PC-3 (cell line): Measurements from ENCODE around the gene KCNAB3. TPM values are rescaled to one million over a fixed set of nuclear protein-coding genes. Genes with fewer than 3 reads are reported as not detected.

ENCODE experiments used
- ATAC-seq: fragments of 200-7000 bp; cut with Tn5 transposase; 2 replicates; pipeline ENCODE4 v1.9.1; 2020; ENCODE audit warnings: mild to moderate bottlenecking, moderate library complexity
- BruUV-seq: library from RNA; stranded (reverse); fragments of 400-500 nt; replicated peaks from 2 replicates; lab custom pipeline; 2021; lab: Mats Ljungman, UMichigan
- CTCF ChIA-PET: fragments of 300-600 bp; sonication (Branson Sonifier 250); formaldehyde crosslinking; loops from one replicate; lab custom pipeline; 2022; ENCODE audit warnings: antibody characterized with exemption; lab: Charles Lee
- POLR2A ChIA-PET: fragments of 300-600 bp; sonication (Branson Sonifier 250); formaldehyde crosslinking; loops from one replicate; lab custom pipeline; 2022; ENCODE audit warnings: antibody characterized with exemption; ENCODE audit not compliant: unreplicated experiment; lab: Charles Lee
- DNase-seq: peaks from one replicate; pipeline ENCODE4 v3.0.0-alpha.2; 2015
- H2AFZ ChIP-seq: fragments of 300-600 bp; sonication (generic); 2 replicates; pipeline ENCODE4 v1.6.0; 2016; ENCODE audit warnings: antibody characterized with exemption, low read length
- H3F3A ChIP-seq: fragments of 300-600 bp; sonication (generic); one replicate; pipeline ENCODE4 v1.6.0; 2017; ENCODE audit warnings: antibody characterized with exemption, low read length, control low read depth, mild to moderate bottlenecking; ENCODE audit not compliant: unreplicated experiment
- H3K27ac ChIP-seq: fragments of 300-600 bp; sonication (generic); 2 replicates; pipeline ENCODE4 v1.5.1; 2016; ENCODE audit warnings: mild to moderate bottlenecking, low read length
- H3K27me3 ChIP-seq: fragments of 300-600 bp; sonication (generic); 2 replicates; pipeline ENCODE4 v1.6.1; 2016; ENCODE audit warnings: low read length, mixed read lengths
- H3K36me3 ChIP-seq: fragments of 300-600 bp; sonication (generic); 2 replicates; pipeline ENCODE4 v1.6.1; 2016; ENCODE audit warnings: low read depth, mixed run types, low read length, mixed read lengths
- H3K4me1 ChIP-seq: fragments of 300-600 bp; sonication (generic); 2 replicates; pipeline ENCODE4 v1.5.1; 2016; ENCODE audit warnings: low read length; ENCODE audit not compliant: insufficient read depth
- H3K4me2 ChIP-seq: fragments of 300-600 bp; sonication (generic); 2 replicates; pipeline ENCODE4 v1.6.0; 2016; ENCODE audit warnings: low read length
- H3K4me3 ChIP-seq: fragments of 300-600 bp; sonication (generic); 2 replicates; pipeline ENCODE4 v1.5.1; 2016; ENCODE audit warnings: mild to moderate bottlenecking, low read length, mixed read lengths
- H3K79me2 ChIP-seq: fragments of 300-600 bp; sonication (generic); 2 replicates; pipeline ENCODE4 v1.6.1; 2017; ENCODE audit warnings: low read length, mixed read lengths
- H3K9ac ChIP-seq: fragments of 300-600 bp; sonication (generic); 2 replicates; pipeline ENCODE4 v1.6.0; 2016; ENCODE audit warnings: mild to moderate bottlenecking, low read length
- H3K9me2 ChIP-seq: fragments of 300-600 bp; sonication (generic); replicated peaks from 2 replicates; pipeline ENCODE4 v1.6.1; 2016; ENCODE audit warnings: mixed run types, low read length, mixed read lengths
- H3K9me3 ChIP-seq: fragments of 300-600 bp; sonication (generic); 2 replicates; pipeline ENCODE4 v1.6.1; 2016; ENCODE audit warnings: low read length, mixed read lengths
- H4K20me1 ChIP-seq: fragments of 300-600 bp; sonication (generic); 2 replicates; pipeline ENCODE4 v1.6.1; 2016; ENCODE audit warnings: low read length, mixed read lengths
- EZH2 ChIP-seq: fragments of 300-600 bp; sonication (generic); IDR thresholded peaks from one replicate; pipeline ENCODE4 v1.6.1; 2017; ENCODE audit warnings: antibody characterized with exemption, mild to moderate bottlenecking, low read length; ENCODE audit not compliant: unreplicated experiment
- EZH2phosphoT487 ChIP-seq: fragments of 300-600 bp; sonication (generic); IDR thresholded peaks from 2 replicates; pipeline ENCODE4 v1.6.1; 2018; ENCODE audit warnings: mild to moderate bottlenecking, antibody characterized with exemption, low read length, borderline replicate concordance
- intact Hi-C: fragments of 100-400 bp; cut with micrococcal nuclease; formaldehyde crosslinking; loops from 2 replicates; pipeline ENCODE4 v1.9.0; 2023
- total RNA-seq: library from RNA; depleted of rRNA; stranded (reverse); fragments of >200 nt; gene quantifications from 2 replicates; pipeline ENCODE4 v1.2.3, GENCODE V29; 2014
- TF ChIP-seq, protein P1 (sequence below): fragments of 300-600 bp; sonication (generic); conservative IDR thresholded peaks from 2 replicates; pipeline ENCODE4 v1.5.1; 2017; ENCODE audit warnings: antibody characterized with exemption, low read depth, mild to moderate bottlenecking, low read length

Gene KCNAB3
- total RNA-seq, 1 experiment from 2014 or later, result 0.26 TPM

DNA sequence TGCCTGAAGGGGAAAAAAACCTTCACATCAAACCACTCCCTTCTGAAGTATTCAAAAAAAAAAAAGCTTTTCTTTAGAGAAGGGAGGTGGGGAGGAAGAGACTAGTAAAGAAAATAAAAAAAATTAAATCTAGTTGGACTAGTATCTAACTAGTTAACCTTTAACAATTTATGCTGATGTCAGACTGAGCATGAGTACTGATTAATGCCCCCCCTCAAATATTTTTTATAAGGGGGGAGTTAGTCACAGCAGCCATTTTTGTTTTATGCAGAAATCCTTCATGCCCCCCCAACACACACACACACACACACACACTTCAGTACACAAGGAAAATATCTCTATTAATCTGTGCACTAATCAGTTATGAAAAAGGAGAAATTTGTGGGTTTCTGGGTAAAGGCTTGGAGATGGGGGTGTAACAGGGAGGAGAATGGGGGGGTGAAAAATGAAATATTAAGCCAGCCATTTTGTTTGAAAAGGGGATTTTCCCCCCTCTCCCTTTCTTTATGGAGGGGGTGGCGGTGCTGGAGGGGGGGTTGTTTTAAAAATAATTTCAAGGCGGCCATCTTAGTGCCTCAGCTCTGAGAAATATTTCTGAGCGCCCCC, 45.8 kb downstream of the KCNAB3 start:
- Histone ChIP-seq H3F3A (peaks cover 11% of the 10 kb centered on the region), H3K27ac (peak overlapping the region; percentile 15; the same call in 1 of the 2 replicates), H3K9me2 (no peaks in the 10 kb centered on the region), H3K9me3 (no peaks in the 10 kb centered on the region), H3K4me3 (peak overlapping the region; percentile 53), H3K4me1 (peaks cover 20% of the 10 kb centered on the region), H2AFZ (peak overlapping the region; percentile 64; the same call in 1 of the 2 replicates), H3K27me3 (no peaks in the 10 kb centered on the region), H4K20me1 (no peaks in the 10 kb centered on the region), H3K79me2 (peaks cover 26% of the 10 kb centered on the region), H3K36me3 (no peaks in the 10 kb centered on the region), H3K9ac (peak overlapping the region; percentile 47), H3K4me2 (peak overlapping the region; percentile 76)
- no peak for ATAC-seq
- no TSS peak for BruUV-seq
- peak; percentile 18 for DNase-seq
- TF ChIP-seq EZH2, result no peak
- TF ChIP-seq, protein P1, sequence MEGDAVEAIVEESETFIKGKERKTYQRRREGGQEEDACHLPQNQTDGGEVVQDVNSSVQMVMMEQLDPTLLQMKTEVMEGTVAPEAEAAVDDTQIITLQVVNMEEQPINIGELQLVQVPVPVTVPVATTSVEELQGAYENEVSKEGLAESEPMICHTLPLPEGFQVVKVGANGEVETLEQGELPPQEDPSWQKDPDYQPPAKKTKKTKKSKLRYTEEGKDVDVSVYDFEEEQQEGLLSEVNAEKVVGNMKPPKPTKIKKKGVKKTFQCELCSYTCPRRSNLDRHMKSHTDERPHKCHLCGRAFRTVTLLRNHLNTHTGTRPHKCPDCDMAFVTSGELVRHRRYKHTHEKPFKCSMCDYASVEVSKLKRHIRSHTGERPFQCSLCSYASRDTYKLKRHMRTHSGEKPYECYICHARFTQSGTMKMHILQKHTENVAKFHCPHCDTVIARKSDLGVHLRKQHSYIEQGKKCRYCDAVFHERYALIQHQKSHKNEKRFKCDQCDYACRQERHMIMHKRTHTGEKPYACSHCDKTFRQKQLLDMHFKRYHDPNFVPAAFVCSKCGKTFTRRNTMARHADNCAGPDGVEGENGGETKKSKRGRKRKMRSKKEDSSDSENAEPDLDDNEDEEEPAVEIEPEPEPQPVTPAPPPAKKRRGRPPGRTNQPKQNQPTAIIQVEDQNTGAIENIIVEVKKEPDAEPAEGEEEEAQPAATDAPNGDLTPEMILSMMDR, result no peak
- no peak for TF ChIP-seq EZH2phosphoT487
- ChIA-PET POLR2A (interaction anchor here (0.6 kb wide), 1 partner anchor 273 kb away, joined by 3 read pairs; no protein-coding TSS in a partner anchor), CTCF (no interaction called here)
- intact Hi-C loops, result no loop called here

DNA sequence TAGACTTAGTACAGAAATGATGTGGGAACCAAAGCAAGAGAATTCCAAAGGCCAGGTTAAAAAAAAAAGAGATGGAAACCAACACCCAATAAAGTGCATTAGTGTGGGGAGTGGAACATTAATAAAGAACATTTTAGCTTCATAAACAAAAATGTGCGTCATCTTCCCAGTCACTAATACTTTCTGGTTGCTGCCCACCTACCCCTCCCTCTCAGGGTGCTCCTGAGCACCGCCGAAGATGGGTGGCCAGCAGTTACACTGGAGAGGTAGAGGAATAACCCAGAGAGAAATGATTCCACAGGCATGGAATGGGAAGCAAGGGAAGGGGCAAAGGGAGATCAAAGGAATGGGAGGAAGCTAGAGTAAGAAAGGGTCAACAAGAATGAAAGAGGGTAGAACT, 47.0 kb downstream of the KCNAB3 start:
- no peak for ATAC-seq
- TF ChIP-seq EZH2phosphoT487, result no peak
- TF ChIP-seq EZH2, result no peak
- TF ChIP-seq, protein P1, result no peak
- intact Hi-C loops, result no loop called here
- DNase-seq, result no peak
- Histone ChIP-seq H3K79me2 (peaks cover 14% of the 10 kb centered on the region), H3K36me3 (no peaks in the 10 kb centered on the region), H3K9ac (no peak overlapping the region), H2AFZ (no peak overlapping the region), H3K4me3 (no peak overlapping the region), H3K9me3 (no peaks in the 10 kb centered on the region), H3K27ac (no peak overlapping the region), H3F3A (peaks cover 11% of the 10 kb centered on the region), H4K20me1 (no peaks in the 10 kb centered on the region), H3K4me2 (no peak overlapping the region), H3K9me2 (no peaks in the 10 kb centered on the region), H3K27me3 (no peaks in the 10 kb centered on the region), H3K4me1 (0 out of 2 replicates have a peak, but pooled peaks cover 8% of the 10 kb centered on the region)
- CTCF ChIA-PET, result no interaction called here
- POLR2A ChIA-PET, result no interaction called here
- no TSS peak for BruUV-seq

DNA sequence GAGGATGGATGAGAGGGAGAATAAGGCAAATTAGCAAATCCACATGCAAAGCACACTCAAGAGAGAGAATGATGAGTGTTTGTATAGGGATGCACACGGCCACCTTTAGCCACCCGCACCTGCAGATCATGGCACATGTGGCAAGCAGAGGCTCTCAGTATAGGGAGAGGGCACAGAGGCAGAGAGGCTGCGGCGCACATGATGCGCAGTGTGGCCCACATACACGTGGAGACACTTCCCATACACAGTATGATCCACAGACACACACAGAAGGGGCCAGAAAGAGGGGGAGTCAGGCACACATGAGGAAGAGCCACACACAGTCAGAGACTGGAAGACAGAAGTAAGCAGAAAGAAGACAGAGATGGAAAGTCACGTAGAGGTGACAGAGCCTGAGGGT, 47.6 kb downstream of the KCNAB3 start:
- peaks cover 14% of the 10 kb centered on the region for H3K79me2 ChIP-seq
- no TSS peak for BruUV-seq
- no peak overlapping the region for H3K27ac ChIP-seq
- H3K4me1 ChIP-seq, result 0 out of 2 replicates have a peak, but pooled peaks cover 8% of the 10 kb centered on the region
- no peaks in the 10 kb centered on the region for H3K27me3 ChIP-seq
- no peak for DNase-seq
- H3K9ac ChIP-seq, result no peak overlapping the region
- H3K4me2 ChIP-seq, result no peak overlapping the region
- ChIA-PET CTCF (no interaction called here), POLR2A (no interaction called here)
- H3K9me2 ChIP-seq, result no peaks in the 10 kb centered on the region
- H4K20me1 ChIP-seq, result no peaks in the 10 kb centered on the region
- H3K4me3 ChIP-seq, result no peak overlapping the region
- no peak for ATAC-seq
- intact Hi-C loops, result no loop called here
- peaks cover 10% of the 10 kb centered on the region for H3F3A ChIP-seq
- TF ChIP-seq, protein P1, result no peak
- TF ChIP-seq EZH2 (no peak), EZH2phosphoT487 (no peak)
- no peaks in the 10 kb centered on the region for H3K9me3 ChIP-seq
- no peaks in the 10 kb centered on the region for H3K36me3 ChIP-seq
- no peak overlapping the region for H2AFZ ChIP-seq
